IMR-90 (cell line): ENCODE measurements around the gene ZNF783. TPM values are rescaled to one million over a fixed set of nuclear protein-coding genes. Genes with fewer than 3 reads are reported as not detected.

ENCODE experiments used
- ATAC-seq: fragments of 200-7000 bp; cut with Tn5 transposase; 2 replicates; pipeline ENCODE4 v1.9.1; 2020; ENCODE audit warnings: low read depth, mild to moderate bottlenecking, moderate library complexity
- BruUV-seq: library from RNA; stranded (reverse); fragments of 400-500 nt; replicated peaks from 2 replicates; lab custom pipeline; 2021; lab: Mats Ljungman, UMichigan
- CTCF ChIA-PET: fragments of 300-600 bp; formaldehyde crosslinking; extraction: SDS; loops from one replicate; lab custom pipeline; 2021; ENCODE audit warnings: antibody characterized with exemption; lab: Yijun Ruan, JAX
- POLR2A ChIA-PET: fragments of 300-600 bp; sonication (Branson Sonifier 250); formaldehyde crosslinking; loops from one replicate; lab custom pipeline; 2022; ENCODE audit warnings: antibody characterized with exemption; ENCODE audit not compliant: unreplicated experiment; lab: Charles Lee
- DNase-seq: peaks from one replicate; pipeline ENCODE4 v3.0.0; 2013
- H2AFZ ChIP-seq: replicated peaks from 2 replicates; pipeline ENCODE3; 2013; ENCODE audit warnings: low read length, mild to moderate bottlenecking; ENCODE audit not compliant: poor library complexity
- H2AK5ac ChIP-seq: 2 replicates; pipeline ENCODE4 v1.6.1; 2013; ENCODE audit warnings: low read depth, low read length, inconsistent platforms
- H2AK9ac ChIP-seq: replicated peaks from 2 replicates; pipeline ENCODE3; 2013; ENCODE audit warnings: mild to moderate bottlenecking, low read depth, low read length, moderate library complexity; ENCODE audit not compliant: poor library complexity
- H2BK120ac ChIP-seq: 2 replicates; pipeline ENCODE4 v1.6.1; 2013; ENCODE audit warnings: low read depth, low read length, inconsistent platforms
- H2BK15ac ChIP-seq: 3 replicates; pipeline ENCODE4 v1.6.1; 2013; ENCODE audit warnings: low read depth, low read length, inconsistent platforms
- H2BK20ac ChIP-seq: 2 replicates; pipeline ENCODE4 v1.6.1; 2013; ENCODE audit warnings: low read depth, mild to moderate bottlenecking, inconsistent platforms, low read length, moderate library complexity
- H2BK5ac ChIP-seq: 2 replicates; pipeline ENCODE4 v1.6.1; 2013; ENCODE audit warnings: mild to moderate bottlenecking, low read depth, low read length, inconsistent platforms; ENCODE audit not compliant: poor library complexity, severe bottlenecking
- H3K14ac ChIP-seq: replicated peaks from 2 replicates; pipeline ENCODE4 v1.6.1; 2013; ENCODE audit warnings: low read depth, low read length, inconsistent platforms
- H3K18ac ChIP-seq: 2 replicates; pipeline ENCODE4 v1.6.1; 2013; ENCODE audit warnings: low read depth, low read length, control low read depth
- H3K23ac ChIP-seq: 2 replicates; pipeline ENCODE4 v1.6.1; 2013; ENCODE audit warnings: low read depth, low read length, inconsistent platforms
- H3K27ac ChIP-seq: 2 replicates; pipeline ENCODE4 v1.5.1; 2013; ENCODE audit warnings: mild to moderate bottlenecking, control low read depth, low read length; ENCODE audit not compliant: insufficient read depth
- H3K27me3 ChIP-seq: 2 replicates; pipeline ENCODE4 v1.6.1; 2013; ENCODE audit warnings: low read length; ENCODE audit not compliant: control insufficient read depth, insufficient read depth
- H3K36me3 ChIP-seq: 2 replicates; pipeline ENCODE4 v1.6.1; 2013; ENCODE audit warnings: low read length, mixed read lengths; ENCODE audit not compliant: control insufficient read depth, insufficient read depth
- H3K4ac ChIP-seq: 2 replicates; pipeline ENCODE4 v1.6.1; 2013; ENCODE audit warnings: low read depth, low read length, inconsistent platforms
- H3K4me1 ChIP-seq: 2 replicates; pipeline ENCODE4 v1.6.1; 2013; ENCODE audit warnings: low read length, mixed read lengths; ENCODE audit not compliant: control insufficient read depth, insufficient read depth
- H3K4me2 ChIP-seq: 2 replicates; pipeline ENCODE4 v1.6.1; 2013; ENCODE audit warnings: low read depth, mild to moderate bottlenecking, control low read depth, low read length, moderate library complexity
- H3K4me3 ChIP-seq: 2 replicates; pipeline ENCODE4 v1.5.1; 2013; ENCODE audit warnings: low read depth, mild to moderate bottlenecking, control low read depth, low read length, moderate library complexity; ENCODE audit not compliant: insufficient read depth
- H3K56ac ChIP-seq: 2 replicates; pipeline ENCODE4 v1.6.1; 2013; ENCODE audit warnings: low read length, inconsistent platforms; ENCODE audit not compliant: insufficient read depth; ENCODE audit errors: extremely low read depth
- H3K79me1 ChIP-seq, 2 experiments: 2 replicates each; pipeline ENCODE4 v1.6.1; 2013; ENCODE audit warnings: low read length in 2 of 2, inconsistent platforms in 1 of 2, low read depth in 1 of 2
- H3K9ac ChIP-seq: 2 replicates; pipeline ENCODE4 v1.6.1; 2013; ENCODE audit warnings: low read depth, low read length, control low read depth
- H3K9me1 ChIP-seq: 2 replicates; pipeline ENCODE4 v1.6.1; 2013; ENCODE audit warnings: low read length, inconsistent platforms; ENCODE audit not compliant: insufficient read depth
- H3K9me3 ChIP-seq: 2 replicates; pipeline ENCODE4 v1.6.1; 2013; ENCODE audit warnings: low read length; ENCODE audit not compliant: control insufficient read depth, insufficient read depth
- H4K20me1 ChIP-seq: 2 replicates; pipeline ENCODE4 v1.6.1; 2013; ENCODE audit warnings: low read length, inconsistent platforms; ENCODE audit not compliant: insufficient read depth
- H4K5ac ChIP-seq: 2 replicates; pipeline ENCODE4 v1.6.1; 2013; ENCODE audit warnings: mild to moderate bottlenecking, low read depth, low read length, control low read depth
- H4K8ac ChIP-seq, 2 experiments: 2 replicates each; pipeline ENCODE4 v1.6.1; 2013; ENCODE audit warnings: low read depth in 2 of 2, low read length in 2 of 2, control low read depth in 1 of 2, inconsistent platforms in 1 of 2
- H4K91ac ChIP-seq: 2 replicates; pipeline ENCODE4 v1.6.1; 2013; ENCODE audit warnings: low read depth, low read length, inconsistent platforms; ENCODE audit not compliant: insufficient read depth
- BHLHE40 ChIP-seq: fragments of 150-350 bp; IDR thresholded peaks from 2 replicates; pipeline ENCODE4 v1.6.1; 2016; ENCODE audit warnings: mild to moderate bottlenecking, low read depth, low read length
- CEBPB ChIP-seq: IDR thresholded peaks from 2 replicates; pipeline ENCODE4 v1.6.1; 2012; ENCODE audit warnings: low read depth, low read length, improper control_type of control experiment
- CHD1 ChIP-seq: IDR thresholded peaks from 2 replicates; pipeline ENCODE4 v1.6.1; 2012; ENCODE audit warnings: low read depth, low read length, improper control_type of control experiment
- MAFK ChIP-seq: IDR thresholded peaks from 2 replicates; pipeline ENCODE4 v1.6.1; 2012; ENCODE audit warnings: low read depth, low read length, improper control_type of control experiment
- MAZ ChIP-seq: IDR thresholded peaks from 2 replicates; pipeline ENCODE4 v1.6.1; 2012; ENCODE audit warnings: low read depth, mild to moderate bottlenecking, low read length, improper control_type of control experiment, moderate library complexity, borderline replicate concordance
- MXI1 ChIP-seq: IDR thresholded peaks from 2 replicates; pipeline ENCODE4 v1.6.1; 2012; ENCODE audit warnings: low read depth, mild to moderate bottlenecking, low read length, moderate library complexity, borderline replicate concordance
- NFE2L2 ChIP-seq: fragments of 150-350 bp; IDR thresholded peaks from 2 replicates; pipeline ENCODE4 v1.6.1; 2016; ENCODE audit warnings: low read depth, mild to moderate bottlenecking, low read length
- POLR2A ChIP-seq: IDR thresholded peaks from 2 replicates; pipeline ENCODE4 v1.6.1; 2012; ENCODE audit warnings: mild to moderate bottlenecking, low read depth, low read length
- RAD21 ChIP-seq: IDR thresholded peaks from 2 replicates; pipeline ENCODE4 v1.6.1; 2012; ENCODE audit warnings: low read length, improper control_type of control experiment
- RCOR1 ChIP-seq: IDR thresholded peaks from 2 replicates; pipeline ENCODE4 v1.6.1; 2012; ENCODE audit warnings: mild to moderate bottlenecking, low read length, improper control_type of control experiment; ENCODE audit not compliant: insufficient replicate concordance
- RFX5 ChIP-seq: IDR thresholded peaks from 2 replicates; pipeline ENCODE4 v1.8.0; 2012; ENCODE audit warnings: low read depth, mild to moderate bottlenecking, low read length, moderate library complexity
- SMC3 ChIP-seq: fragments of 150-350 bp; IDR thresholded peaks from 2 replicates; pipeline ENCODE4 v1.6.1; 2016; ENCODE audit warnings: low read depth, mild to moderate bottlenecking, antibody characterized with exemption, low read length, moderate library complexity
- WGBS, 2 experiments: methylation state at CpG; one replicate each; pipeline versions ENCODE4 v1.1.5 to v1.1.7; 2013; ENCODE audit warnings: missing lambda C conversion rate in 2 of 2; ENCODE audit not compliant: insufficient read length in 1 of 2; ENCODE audit errors: extremely low coverage in 2 of 2; 5-methylcytosine and 5-hydroxymethylcytosine counted together
- dilution Hi-C: fragments of 300-500 bp; cut with HindIII; formaldehyde crosslinking; loops from one replicate; pipeline ENCODE4 v1.14.3; 2018; ENCODE audit warnings: low sequenced_read_pairs; ENCODE audit not compliant: unreplicated experiment
- in situ Hi-C: fragments of 300-500 bp; cut with MboI; formaldehyde crosslinking; loops from 3 replicates; pipeline ENCODE4 v1.14.3; 2019; ENCODE audit warnings: low sequenced_read_pairs, inconsistent platforms, mixed read lengths
- intact Hi-C: fragments of 100-400 bp; cut with micrococcal nuclease; formaldehyde crosslinking; loops from 2 replicates; pipeline ENCODE4 v1.10.0; 2022
- polyA plus RNA-seq, 3 experiments: library from polyadenylated mRNA; depleted of rRNA; stranded (reverse); fragments of >200 nt; gene quantifications; 2 replicates each; pipeline ENCODE4 v1.2.3, GENCODE V29; 2012; ENCODE audit warnings: low replicate concordance in 1 of 3
- total RNA-seq: library from RNA; depleted of rRNA; stranded (reverse); fragments of >200 nt; gene quantifications from 2 replicates; pipeline ENCODE4 v1.2.3, GENCODE V29; 2012
- TF ChIP-seq, protein P1 (sequence below): fragments of 150-350 bp; IDR thresholded peaks from 2 replicates; pipeline ENCODE4 v1.6.1; 2016; ENCODE audit warnings: low read depth, mild to moderate bottlenecking, low read length, moderate library complexity, borderline replicate concordance
- TF ChIP-seq, protein P2 (sequence below): fragments of 150-350 bp; IDR thresholded peaks from 2 replicates; pipeline ENCODE4 v1.6.1; 2017; ENCODE audit warnings: mild to moderate bottlenecking, antibody characterized with exemption, low read length, low read depth
- TF ChIP-seq, protein P3 (sequence below): conservative IDR thresholded peaks from 2 replicates; pipeline ENCODE4 v1.5.1; 2012; ENCODE audit warnings: mild to moderate bottlenecking, low read depth, low read length, improper control_type of control experiment

ZNF783 gene
- total and polyA plus RNA-seq, 2 of the 4 experiments (the other 2 are of a cell fraction) = 2.3 to 7.2 TPM

DNA sequence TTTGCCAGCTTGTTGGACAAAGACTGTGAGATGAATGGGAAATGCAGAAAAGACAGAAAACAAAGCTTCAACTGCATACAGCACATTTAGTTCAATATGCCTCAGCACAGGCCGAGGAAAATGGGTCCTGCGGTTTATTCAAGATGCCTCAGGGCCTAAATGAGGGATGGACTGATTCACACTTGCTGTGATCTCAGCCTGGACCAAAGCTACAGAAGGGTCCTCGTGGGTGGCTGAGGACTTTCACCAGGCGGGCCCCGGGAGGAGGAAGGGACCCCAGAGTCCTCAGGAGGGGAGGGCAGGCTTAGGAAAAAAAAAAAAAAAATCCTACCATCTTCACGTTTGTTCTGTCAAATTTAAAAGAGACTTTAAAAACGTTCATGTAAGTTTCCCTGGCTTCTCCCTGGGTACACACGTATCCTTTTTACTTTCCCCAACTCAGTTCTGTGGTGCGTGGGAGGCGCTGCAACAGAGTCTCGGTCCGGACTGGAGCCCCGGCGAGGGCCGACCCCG, 624 bp upstream of the ZNF783 start:
- dilution Hi-C loops (no loop called here), in situ Hi-C loops (no loop called here), intact Hi-C loops (loop anchor here (5.0 kb wide), 1 partner anchor 361 kb away; no protein-coding TSS in a partner anchor)
- POLR2A ChIA-PET = interaction anchor here (1.3 kb wide), 1 partner anchor 199 kb away, joined by 4 read pairs; the partner anchor contains the start of gene ZNF777
- Histone ChIP-seq H3K4me2 (peak overlapping the region; percentile 76), H2BK5ac (peak overlapping the region; percentile 61), H3K9ac (peak overlapping the region; percentile 73), H2BK120ac (peak overlapping the region; percentile 12; the same call in 1 of the 2 replicates), H3K79me1 (peaks cover 22 to 29% of the 10 kb centered on the region in 2 experiments), H4K20me1 (no peaks in the 10 kb centered on the region), H2AK5ac (peak overlapping the region; percentile 43; the same call in 1 of the 2 replicates), H3K36me3 (peaks cover 12% of the 10 kb centered on the region), H3K4me1 (peaks cover 7% of the 10 kb centered on the region), H3K27me3 (no peaks in the 10 kb centered on the region), H3K14ac (peak overlapping the region; percentile 47), H3K4ac (peak overlapping the region; percentile 49), H4K5ac (peak overlapping the region; percentile 90), H2AFZ (peak overlapping the region; percentile 95), H2BK15ac (no peak overlapping the region), H3K9me3 (no peaks in the 10 kb centered on the region), H3K9me1 (peaks cover 4% of the 10 kb centered on the region; the same call in 1 of the 2 replicates), H2BK20ac (no peak overlapping the region), H3K4me3 (peak overlapping the region; percentile 61), H4K8ac (peak overlapping the region; percentile 83 to 90), H3K27ac (peak overlapping the region; percentile 54), H3K23ac (peak overlapping the region; percentile 76; the same call in 1 of the 2 replicates), H2AK9ac (peak overlapping the region; percentile 93), H4K91ac (peak overlapping the region; percentile 83), H3K18ac (peak overlapping the region; percentile 38; the same call in 1 of the 2 replicates), H3K56ac (peak overlapping the region; percentile 5; the same call in 1 of the 2 replicates)
- peak; percentile 5 for ATAC-seq
- peak; percentile 52 for DNase-seq
- no TSS peak for BruUV-seq
- CTCF ChIA-PET = interaction anchor here (0.6 to 1.8 kb wide), 8 partner anchors 8 to 529 kb away, joined by 3 to 10 read pairs (median 6); no protein-coding TSS in a partner anchor
- WGBS, 2 experiments = 4% methylated on average over 4 of the region's 16 CpGs; no CpG with 5 or more reads in 1 of the 2 experiments
- TF ChIP-seq, protein P1, sequence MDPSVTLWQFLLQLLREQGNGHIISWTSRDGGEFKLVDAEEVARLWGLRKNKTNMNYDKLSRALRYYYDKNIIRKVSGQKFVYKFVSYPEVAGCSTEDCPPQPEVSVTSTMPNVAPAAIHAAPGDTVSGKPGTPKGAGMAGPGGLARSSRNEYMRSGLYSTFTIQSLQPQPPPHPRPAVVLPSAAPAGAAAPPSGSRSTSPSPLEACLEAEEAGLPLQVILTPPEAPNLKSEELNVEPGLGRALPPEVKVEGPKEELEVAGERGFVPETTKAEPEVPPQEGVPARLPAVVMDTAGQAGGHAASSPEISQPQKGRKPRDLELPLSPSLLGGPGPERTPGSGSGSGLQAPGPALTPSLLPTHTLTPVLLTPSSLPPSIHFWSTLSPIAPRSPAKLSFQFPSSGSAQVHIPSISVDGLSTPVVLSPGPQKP = no peak
- TF ChIP-seq MAZ (no peak), MAFK (no peak), CEBPB (no peak), MXI1 (no peak), NFE2L2 (no peak), RCOR1 (no peak), RFX5 (no peak), RAD21 (no peak), SMC3 (no peak), POLR2A (no peak), CHD1 (no peak), BHLHE40 (no peak)
- TF ChIP-seq, protein P2, sequence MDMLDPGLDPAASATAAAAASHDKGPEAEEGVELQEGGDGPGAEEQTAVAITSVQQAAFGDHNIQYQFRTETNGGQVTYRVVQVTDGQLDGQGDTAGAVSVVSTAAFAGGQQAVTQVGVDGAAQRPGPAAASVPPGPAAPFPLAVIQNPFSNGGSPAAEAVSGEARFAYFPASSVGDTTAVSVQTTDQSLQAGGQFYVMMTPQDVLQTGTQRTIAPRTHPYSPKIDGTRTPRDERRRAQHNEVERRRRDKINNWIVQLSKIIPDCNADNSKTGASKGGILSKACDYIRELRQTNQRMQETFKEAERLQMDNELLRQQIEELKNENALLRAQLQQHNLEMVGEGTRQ = no peak
- TF ChIP-seq, protein P3, sequence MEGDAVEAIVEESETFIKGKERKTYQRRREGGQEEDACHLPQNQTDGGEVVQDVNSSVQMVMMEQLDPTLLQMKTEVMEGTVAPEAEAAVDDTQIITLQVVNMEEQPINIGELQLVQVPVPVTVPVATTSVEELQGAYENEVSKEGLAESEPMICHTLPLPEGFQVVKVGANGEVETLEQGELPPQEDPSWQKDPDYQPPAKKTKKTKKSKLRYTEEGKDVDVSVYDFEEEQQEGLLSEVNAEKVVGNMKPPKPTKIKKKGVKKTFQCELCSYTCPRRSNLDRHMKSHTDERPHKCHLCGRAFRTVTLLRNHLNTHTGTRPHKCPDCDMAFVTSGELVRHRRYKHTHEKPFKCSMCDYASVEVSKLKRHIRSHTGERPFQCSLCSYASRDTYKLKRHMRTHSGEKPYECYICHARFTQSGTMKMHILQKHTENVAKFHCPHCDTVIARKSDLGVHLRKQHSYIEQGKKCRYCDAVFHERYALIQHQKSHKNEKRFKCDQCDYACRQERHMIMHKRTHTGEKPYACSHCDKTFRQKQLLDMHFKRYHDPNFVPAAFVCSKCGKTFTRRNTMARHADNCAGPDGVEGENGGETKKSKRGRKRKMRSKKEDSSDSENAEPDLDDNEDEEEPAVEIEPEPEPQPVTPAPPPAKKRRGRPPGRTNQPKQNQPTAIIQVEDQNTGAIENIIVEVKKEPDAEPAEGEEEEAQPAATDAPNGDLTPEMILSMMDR = no peak
